Measurements from ENCODE around the gene TUBA1A. TPM values are rescaled to one million over a fixed set of nuclear protein-coding genes. Genes with fewer than 3 reads are reported as not detected.
"Not testable (repeated sequence)": the region's sequence is repeated elsewhere in the genome, so short reads cannot be mapped to it uniquely, and the experiment has no call there.

Gene TUBA1A
- total RNA-seq, 1 donor, result 285 TPM

GRCh38 chr12:49219417-49220026 lies 30.6 kb upstream of the TUBA1A start:
- Histone ChIP-seq H3K4me1 (ENCODE audit: insufficient read depth, low read length) (peaks cover 60% of the 10 kb centered on the region), H3K9me3 (ENCODE audit: low read depth, low read length) (no peaks in the 10 kb centered on the region), H3K27me3 (ENCODE audit: insufficient read depth, low read length) (no peaks in the 10 kb centered on the region), H3K4me3 (ENCODE audit: low read length) (no peak overlapping the region)

DNA sequence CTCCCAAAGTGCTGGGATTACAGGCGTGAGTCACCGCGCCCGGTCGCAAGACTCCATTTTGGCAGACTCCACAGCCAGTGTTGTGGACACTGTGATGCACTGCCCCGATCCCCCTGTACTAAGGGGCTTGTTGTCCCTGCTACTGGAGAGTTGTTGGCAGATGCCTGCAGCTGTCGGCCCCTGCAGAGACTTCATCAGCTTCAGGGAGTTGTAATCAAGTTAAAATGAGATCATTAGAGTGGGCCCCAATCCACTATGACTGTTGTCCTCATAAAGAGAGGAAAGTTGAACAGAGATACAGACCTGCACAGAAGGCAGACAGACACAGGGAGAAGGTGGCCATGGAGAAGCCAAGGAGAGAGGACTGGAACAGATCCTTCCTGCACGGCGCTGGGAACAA lies 23.7 kb upstream of the TUBA1A start:
- Histone ChIP-seq H3K27me3 (ENCODE audit: insufficient read depth, low read length) (no peaks in the 10 kb centered on the region), H3K9me3 (ENCODE audit: low read depth, low read length) (no peaks in the 10 kb centered on the region), H3K4me1 (ENCODE audit: insufficient read depth, low read length) (no peaks in the 10 kb centered on the region), H3K4me3 (ENCODE audit: low read length) (no peak overlapping the region)

DNA sequence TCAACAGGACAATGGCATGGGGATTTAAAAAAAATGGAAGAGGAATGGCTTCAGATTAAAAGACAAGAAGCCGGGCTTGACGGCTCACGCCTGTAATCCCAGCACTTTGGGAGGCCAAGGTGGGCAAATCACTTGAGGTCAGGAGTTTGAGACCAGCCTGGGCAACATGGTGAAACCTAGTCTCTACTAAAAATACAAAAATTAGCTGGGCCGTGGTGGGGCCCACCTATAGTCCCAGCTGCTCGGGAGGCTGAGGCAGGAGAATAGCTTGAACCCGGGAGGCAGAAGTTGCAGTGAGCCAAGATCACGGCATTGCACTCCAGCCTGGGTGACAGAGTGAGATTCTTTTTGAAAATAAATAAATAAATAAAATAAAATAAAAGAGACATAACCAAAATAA lies 21.8 kb upstream of the TUBA1A start:
- H3K27me3 ChIP-seq (ENCODE audit: insufficient read depth, low read length); H3K9me3 ChIP-seq (ENCODE audit: low read depth, low read length); H3K4me3 ChIP-seq (ENCODE audit: low read length); H3K4me1 ChIP-seq (ENCODE audit: insufficient read depth, low read length): not testable (repeated sequence)

DNA sequence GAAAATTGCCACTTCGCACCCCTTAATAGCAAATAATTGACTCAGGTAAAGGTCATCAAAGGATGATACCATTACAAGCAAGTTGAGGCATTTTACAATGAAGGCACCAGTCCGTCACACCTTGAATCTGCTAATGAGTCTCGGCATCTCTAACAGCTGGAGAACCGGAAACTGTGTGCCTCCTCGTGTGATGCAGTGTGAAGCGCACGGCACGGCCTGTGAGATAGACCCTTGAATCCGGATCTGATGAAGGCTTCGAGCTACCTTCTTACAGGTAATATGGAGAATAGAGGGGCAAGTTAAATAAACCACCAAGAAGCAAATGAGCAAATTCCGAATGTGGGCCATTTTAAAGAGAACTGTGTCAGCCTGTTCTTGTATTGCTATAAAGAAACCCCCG lies 19.8 kb upstream of the TUBA1A start:
- Histone ChIP-seq H3K27me3 (ENCODE audit: insufficient read depth, low read length) (no peaks in the 10 kb centered on the region), H3K4me3 (ENCODE audit: low read length) (no peak overlapping the region), H3K9me3 (ENCODE audit: low read depth, low read length) (no peaks in the 10 kb centered on the region), H3K4me1 (ENCODE audit: insufficient read depth, low read length) (no peaks in the 10 kb centered on the region)

- H3K4me1 ChIP-seq (ENCODE audit: insufficient read depth, low read length), result no peaks in the 10 kb centered on the region
- H3K4me3 ChIP-seq (ENCODE audit: low read length), result no peak overlapping the region
- H3K27me3 ChIP-seq (ENCODE audit: insufficient read depth, low read length), result no peaks in the 10 kb centered on the region
- no peaks in the 10 kb centered on the region for H3K9me3 ChIP-seq (ENCODE audit: low read depth, low read length)
These were observed 19.3 kb upstream of the TUBA1A start for GRCh38 chr12:49208146-49208545.

- Histone ChIP-seq H3K9me3 (ENCODE audit: low read depth, low read length) (no peaks in the 10 kb centered on the region), H3K4me3 (ENCODE audit: low read length) (no peak overlapping the region), H3K27me3 (ENCODE audit: insufficient read depth, low read length) (no peaks in the 10 kb centered on the region), H3K4me1 (ENCODE audit: insufficient read depth, low read length) (peaks cover 8% of the 10 kb centered on the region)
These were observed 17.5 kb upstream of the TUBA1A start for GRCh38 chr12:49206389-49206788.

DNA sequence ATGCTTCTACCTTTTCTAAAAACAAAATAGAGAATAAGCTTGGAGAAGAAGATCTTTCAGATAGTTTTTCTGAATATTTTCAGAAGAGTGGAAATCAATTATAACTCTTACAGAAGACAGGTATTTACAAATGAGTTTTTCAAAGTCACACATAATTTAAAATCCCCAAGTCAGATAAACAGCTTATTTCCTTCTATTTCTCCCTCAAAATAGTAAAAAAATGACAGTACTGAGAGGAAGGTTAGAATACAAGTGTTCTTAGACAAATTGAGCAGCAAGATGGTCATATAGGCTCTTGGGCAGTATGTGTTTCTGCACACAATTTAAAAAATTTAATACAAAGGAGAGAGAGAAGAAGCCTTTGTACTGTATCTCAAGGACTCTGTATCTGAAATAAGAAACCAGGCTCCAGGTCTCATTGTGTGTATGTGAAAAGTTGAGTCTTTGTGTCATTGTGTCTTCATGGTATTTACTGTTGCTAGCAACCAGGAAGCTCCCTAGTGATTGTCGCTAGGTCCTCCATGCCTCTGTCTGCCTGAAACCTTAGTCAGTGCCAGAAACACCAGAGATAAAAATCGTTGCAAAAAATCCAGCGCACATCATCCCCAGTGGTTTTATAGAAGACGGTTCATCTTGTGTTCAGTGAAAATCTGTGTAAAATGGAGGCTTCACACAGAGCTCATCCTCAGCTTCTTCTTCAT lies 12.9 kb upstream of the TUBA1A start:
- Histone ChIP-seq H3K9me3 (ENCODE audit: low read depth, low read length) (no peaks in the 10 kb centered on the region), H3K27me3 (ENCODE audit: insufficient read depth, low read length) (no peaks in the 10 kb centered on the region), H3K4me3 (ENCODE audit: low read length) (no peak overlapping the region), H3K4me1 (ENCODE audit: insufficient read depth, low read length) (peaks cover 25% of the 10 kb centered on the region)

GRCh38 chr12:49200919-49201594 lies 12.2 kb upstream of the TUBA1A start:
- Histone ChIP-seq H3K9me3 (ENCODE audit: low read depth, low read length) (no peaks in the 10 kb centered on the region), H3K4me1 (ENCODE audit: insufficient read depth, low read length) (peaks cover 30% of the 10 kb centered on the region), H3K27me3 (ENCODE audit: insufficient read depth, low read length) (no peaks in the 10 kb centered on the region), H3K4me3 (ENCODE audit: low read length) (no peak overlapping the region)

- Histone ChIP-seq H3K27me3 (ENCODE audit: insufficient read depth, low read length) (no peaks in the 10 kb centered on the region), H3K4me1 (ENCODE audit: insufficient read depth, low read length) (peaks cover 41% of the 10 kb centered on the region), H3K9me3 (ENCODE audit: low read depth, low read length) (no peaks in the 10 kb centered on the region), H3K4me3 (ENCODE audit: low read length) (no peak overlapping the region)
These were observed 9.7 kb upstream of the TUBA1A start for GRCh38 chr12:49198431-49199155.

- Histone ChIP-seq H3K4me3 (ENCODE audit: low read length) (no peak overlapping the region), H3K9me3 (ENCODE audit: low read depth, low read length) (no peaks in the 10 kb centered on the region), H3K4me1 (ENCODE audit: insufficient read depth, low read length) (peaks cover 40% of the 10 kb centered on the region), H3K27me3 (ENCODE audit: insufficient read depth, low read length) (no peaks in the 10 kb centered on the region)
These were observed 8.4 kb upstream of the TUBA1A start for GRCh38 chr12:49197256-49197655.

- Histone ChIP-seq H3K27me3 (ENCODE audit: insufficient read depth, low read length) (no peaks in the 10 kb centered on the region), H3K9me3 (ENCODE audit: low read depth, low read length) (no peaks in the 10 kb centered on the region), H3K4me1 (ENCODE audit: insufficient read depth, low read length) (peaks cover 27% of the 10 kb centered on the region), H3K4me3 (ENCODE audit: low read length) (no peak overlapping the region)
These were observed 6.9 kb upstream of the TUBA1A start for GRCh38 chr12:49195736-49196135.

GRCh38 chr12:49193746-49194145 lies 4.9 kb upstream of the TUBA1A start:
- peaks cover 35% of the 10 kb centered on the region for H3K4me1 ChIP-seq (ENCODE audit: insufficient read depth, low read length)
- H3K4me3 ChIP-seq (ENCODE audit: low read length); H3K9me3 ChIP-seq (ENCODE audit: low read depth, low read length); H3K27me3 ChIP-seq (ENCODE audit: insufficient read depth, low read length): not testable (repeated sequence)

DNA sequence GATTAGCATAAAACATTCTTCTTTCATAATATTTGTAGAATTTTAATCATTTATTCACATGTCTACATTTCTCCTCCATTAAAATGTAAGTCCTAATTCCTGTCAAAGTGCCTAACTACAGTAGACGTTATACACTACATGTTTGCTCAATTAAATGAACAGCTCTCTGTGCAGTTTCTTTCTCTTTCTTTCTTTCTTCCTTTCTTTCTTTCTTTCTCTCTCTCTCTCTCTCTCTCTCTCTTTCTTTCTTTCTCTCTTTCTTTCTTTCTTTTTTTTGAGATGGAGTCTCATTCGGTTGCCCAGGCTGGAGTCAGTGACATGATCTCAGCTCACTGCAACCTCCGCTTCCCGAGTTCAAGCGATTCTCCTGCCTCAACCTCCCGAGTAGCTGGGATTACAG lies 2.6 kb upstream of the TUBA1A start:
- peaks cover 35% of the 10 kb centered on the region for H3K4me1 ChIP-seq (ENCODE audit: insufficient read depth, low read length)

DNA sequence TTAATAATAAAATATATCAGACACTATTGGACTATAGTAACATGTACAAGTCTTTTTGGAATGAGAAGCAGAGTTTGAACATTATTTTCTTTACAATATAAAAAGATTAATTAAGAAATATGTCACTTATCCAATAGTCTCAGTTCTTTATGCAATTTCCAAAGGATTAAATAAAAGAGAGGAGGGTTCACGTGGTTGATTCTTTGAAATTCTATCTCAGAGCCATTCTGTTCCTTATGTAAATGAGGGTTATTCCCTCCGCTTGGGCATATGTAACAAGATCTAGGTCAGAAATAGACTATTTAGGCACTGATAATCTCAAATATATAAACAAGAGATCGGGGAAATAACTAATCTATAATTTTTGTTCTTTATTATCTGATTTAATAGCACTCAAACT lies 2.1 kb upstream of the TUBA1A start:
- no peaks in the 10 kb centered on the region for H3K27me3 ChIP-seq (ENCODE audit: insufficient read depth, low read length)
- H3K4me1 ChIP-seq (ENCODE audit: insufficient read depth, low read length), result peaks cover 30% of the 10 kb centered on the region
- H3K9me3 ChIP-seq (ENCODE audit: low read depth, low read length), result no peaks in the 10 kb centered on the region
- H3K4me3 ChIP-seq (ENCODE audit: low read length), result no peak overlapping the region

More for the DNA sequence above, 2.6 kb upstream of the TUBA1A start:
- not testable (repeated sequence) for H3K4me3 ChIP-seq (ENCODE audit: low read length); H3K27me3 ChIP-seq (ENCODE audit: insufficient read depth, low read length); H3K9me3 ChIP-seq (ENCODE audit: low read depth, low read length)

Measured in mononuclear cell (primary cell).